WTC11 (cell line): ENCODE results near the gene ANO8.

Source experiments
- ATF1 ChIP-seq: sonication (generic); formaldehyde crosslinking; IDR thresholded peaks from 2 replicates; pipeline ENCODE4 v1.8.1; 2023; ENCODE audit warnings: mild to moderate bottlenecking, moderate library complexity, missing genetic modification reagents
- CREM ChIP-seq: sonication (generic); formaldehyde crosslinking; IDR thresholded peaks from 2 replicates; pipeline ENCODE4 v1.8.1; 2022; ENCODE audit warnings: mild to moderate bottlenecking, missing genetic modification reagents, moderate library complexity
- GABPB1 ChIP-seq: sonication (generic); formaldehyde crosslinking; IDR thresholded peaks from 2 replicates; pipeline ENCODE4 v1.8.1; 2023; ENCODE audit warnings: mild to moderate bottlenecking, missing genetic modification reagents
- JUN ChIP-seq: sonication (generic); formaldehyde crosslinking; IDR thresholded peaks from 2 replicates; pipeline ENCODE4 v1.8.0; 2023; ENCODE audit warnings: mild to moderate bottlenecking, missing genetic modification reagents
- NR2C2 ChIP-seq: sonication (generic); formaldehyde crosslinking; IDR thresholded peaks from 2 replicates; pipeline ENCODE4 v1.8.0; 2022; ENCODE audit warnings: mild to moderate bottlenecking, missing genetic modification reagents
- TP53 ChIP-seq: sonication (generic); formaldehyde crosslinking; IDR thresholded peaks from 2 replicates; pipeline ENCODE4 v1.8.1; 2023; ENCODE audit warnings: mild to moderate bottlenecking, missing genetic modification reagents
- TF ChIP-seq, protein P1 (sequence below): fragments of 200-600 bp; IDR thresholded peaks from 2 replicates; pipeline ENCODE4 v1.8.0; 2022; ENCODE audit warnings: antibody characterized with exemption
- TF ChIP-seq, protein P2 (sequence below): fragments of 250-450 bp; sonication (Bioruptor Pico); IDR thresholded peaks from 2 replicates; pipeline ENCODE4 v1.9.0; 2021; ENCODE audit warnings: moderate library complexity, mild to moderate bottlenecking, inconsistent platforms, borderline replicate concordance
- TF ChIP-seq, protein P3 (sequence below): sonication (generic); formaldehyde crosslinking; IDR thresholded peaks from 2 replicates; pipeline ENCODE4 v1.8.1; 2023; ENCODE audit warnings: mild to moderate bottlenecking, missing genetic modification reagents, moderate library complexity
- TF ChIP-seq, protein P4 (sequence below): sonication (generic); formaldehyde crosslinking; IDR thresholded peaks from 2 replicates; pipeline ENCODE4 v1.8.1; 2023; ENCODE audit warnings: mild to moderate bottlenecking, moderate library complexity, missing genetic modification reagents

DNA sequence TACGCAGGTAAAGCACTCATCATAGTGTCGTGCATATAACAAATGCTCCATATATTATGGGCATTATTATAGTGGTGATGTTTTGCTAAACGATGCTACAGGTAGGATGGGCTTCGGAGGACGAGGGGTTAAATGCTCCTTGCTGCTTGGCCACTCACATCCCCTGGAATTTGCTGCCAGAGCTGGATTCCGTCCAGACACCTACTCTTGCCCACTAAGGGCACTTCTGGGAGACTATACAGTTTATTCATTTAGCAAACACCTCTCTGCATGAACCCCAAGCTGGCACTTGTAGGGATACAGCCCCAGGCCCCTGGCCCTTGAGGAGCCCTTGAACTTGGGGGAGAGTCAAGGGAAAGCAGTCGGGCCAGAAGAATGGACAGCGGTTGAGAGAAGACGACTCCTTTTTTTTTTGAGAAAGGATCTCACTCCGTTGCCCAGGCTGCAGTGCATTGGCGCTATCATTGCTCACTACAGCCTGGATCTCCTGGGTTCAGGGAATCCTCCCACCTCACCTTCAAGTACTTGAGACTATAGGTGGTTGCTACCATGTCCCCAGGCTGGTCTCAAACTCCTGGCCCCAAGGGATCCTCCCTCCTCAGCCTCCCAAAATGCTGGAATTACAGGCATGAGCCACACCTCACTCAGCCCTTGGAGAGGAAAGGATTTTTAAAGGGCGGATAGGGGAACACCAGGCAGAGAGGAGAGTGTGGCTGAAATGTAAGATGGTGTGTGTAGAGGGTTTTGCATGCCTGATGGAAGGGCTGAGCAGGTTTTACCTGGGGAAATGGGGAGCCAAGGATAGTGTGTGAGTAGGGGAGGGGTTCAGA is 30.1 kb downstream of the ANO8 start:
- TF ChIP-seq, protein P1, sequence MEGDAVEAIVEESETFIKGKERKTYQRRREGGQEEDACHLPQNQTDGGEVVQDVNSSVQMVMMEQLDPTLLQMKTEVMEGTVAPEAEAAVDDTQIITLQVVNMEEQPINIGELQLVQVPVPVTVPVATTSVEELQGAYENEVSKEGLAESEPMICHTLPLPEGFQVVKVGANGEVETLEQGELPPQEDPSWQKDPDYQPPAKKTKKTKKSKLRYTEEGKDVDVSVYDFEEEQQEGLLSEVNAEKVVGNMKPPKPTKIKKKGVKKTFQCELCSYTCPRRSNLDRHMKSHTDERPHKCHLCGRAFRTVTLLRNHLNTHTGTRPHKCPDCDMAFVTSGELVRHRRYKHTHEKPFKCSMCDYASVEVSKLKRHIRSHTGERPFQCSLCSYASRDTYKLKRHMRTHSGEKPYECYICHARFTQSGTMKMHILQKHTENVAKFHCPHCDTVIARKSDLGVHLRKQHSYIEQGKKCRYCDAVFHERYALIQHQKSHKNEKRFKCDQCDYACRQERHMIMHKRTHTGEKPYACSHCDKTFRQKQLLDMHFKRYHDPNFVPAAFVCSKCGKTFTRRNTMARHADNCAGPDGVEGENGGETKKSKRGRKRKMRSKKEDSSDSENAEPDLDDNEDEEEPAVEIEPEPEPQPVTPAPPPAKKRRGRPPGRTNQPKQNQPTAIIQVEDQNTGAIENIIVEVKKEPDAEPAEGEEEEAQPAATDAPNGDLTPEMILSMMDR, result no peak
- TF ChIP-seq JUN (no peak), GABPB1 (no peak), TP53 (no peak), CREM (no peak), NR2C2 (CRISPR knock-in tag) (no peak), ATF1 (CRISPR knock-in tag) (no peak)
- TF ChIP-seq, protein P2, sequence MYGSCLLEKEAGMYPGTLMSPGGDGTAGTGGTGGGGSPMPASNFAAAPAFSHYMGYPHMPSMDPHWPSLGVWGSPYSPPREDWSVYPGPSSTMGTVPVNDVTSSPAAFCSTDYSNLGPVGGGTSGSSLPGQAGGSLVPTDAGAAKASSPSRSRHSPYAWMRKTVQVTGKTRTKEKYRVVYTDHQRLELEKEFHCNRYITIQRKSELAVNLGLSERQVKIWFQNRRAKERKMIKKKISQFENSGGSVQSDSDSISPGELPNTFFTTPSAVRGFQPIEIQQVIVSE, result no peak
- TF ChIP-seq, protein P3, sequence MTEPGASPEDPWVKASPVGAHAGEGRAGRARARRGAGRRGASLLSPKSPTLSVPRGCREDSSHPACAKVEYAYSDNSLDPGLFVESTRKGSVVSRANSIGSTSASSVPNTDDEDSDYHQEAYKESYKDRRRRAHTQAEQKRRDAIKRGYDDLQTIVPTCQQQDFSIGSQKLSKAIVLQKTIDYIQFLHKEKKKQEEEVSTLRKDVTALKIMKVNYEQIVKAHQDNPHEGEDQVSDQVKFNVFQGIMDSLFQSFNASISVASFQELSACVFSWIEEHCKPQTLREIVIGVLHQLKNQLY (CRISPR knock-in tag), result no peak
- TF ChIP-seq, protein P4, sequence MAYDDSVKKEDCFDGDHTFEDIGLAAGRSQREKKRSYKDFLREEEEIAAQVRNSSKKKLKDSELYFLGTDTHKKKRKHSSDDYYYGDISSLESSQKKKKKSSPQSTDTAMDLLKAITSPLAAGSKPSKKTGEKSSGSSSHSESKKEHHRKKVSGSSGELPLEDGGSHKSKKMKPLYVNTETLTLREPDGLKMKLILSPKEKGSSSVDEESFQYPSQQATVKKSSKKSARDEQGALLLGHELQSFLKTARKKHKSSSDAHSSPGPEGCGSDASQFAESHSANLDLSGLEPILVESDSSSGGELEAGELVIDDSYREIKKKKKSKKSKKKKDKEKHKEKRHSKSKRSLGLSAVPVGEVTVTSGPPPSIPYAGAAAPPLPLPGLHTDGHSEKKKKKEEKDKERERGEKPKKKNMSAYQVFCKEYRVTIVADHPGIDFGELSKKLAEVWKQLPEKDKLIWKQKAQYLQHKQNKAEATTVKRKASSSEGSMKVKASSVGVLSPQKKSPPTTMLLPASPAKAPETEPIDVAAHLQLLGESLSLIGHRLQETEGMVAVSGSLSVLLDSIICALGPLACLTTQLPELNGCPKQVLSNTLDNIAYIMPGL (CRISPR knock-in tag), result no peak
